H9 (cell line): ENCODE measurements around the gene PTTG2. TPM values are rescaled to one million over a fixed set of nuclear protein-coding genes. Genes with fewer than 3 reads are reported as not detected.

Source experiments
- DNase-seq: peaks from one replicate; pipeline ENCODE4 v3.0.0-alpha.2; 2017
- H2AFZ ChIP-seq: one replicate; pipeline ENCODE4 v1.6.1; 2013; ENCODE audit warnings: mild to moderate bottlenecking, low read length, control low read depth, moderate library complexity
- H2AK5ac ChIP-seq: 2 replicates; pipeline ENCODE4 v1.6.1; 2013; ENCODE audit warnings: low read length, control low read depth, mixed read lengths; ENCODE audit not compliant: insufficient read length
- H2BK120ac ChIP-seq: one replicate; pipeline ENCODE4 v1.6.1; 2013; ENCODE audit warnings: low read depth, mild to moderate bottlenecking, low read length, control low read depth, inconsistent platforms; ENCODE audit not compliant: poor library complexity, severe bottlenecking
- H2BK12ac ChIP-seq: 2 replicates; pipeline ENCODE4 v1.6.1; 2013; ENCODE audit warnings: low read length, control low read depth, mixed read lengths, low read depth; ENCODE audit not compliant: insufficient read length
- H2BK15ac ChIP-seq: 2 replicates; pipeline ENCODE4 v1.6.1; 2013; ENCODE audit warnings: low read depth, low read length, control low read depth
- H2BK20ac ChIP-seq: one replicate; pipeline ENCODE4 v1.6.1; 2013; ENCODE audit warnings: low read depth, mild to moderate bottlenecking, low read length, control low read depth, inconsistent platforms; ENCODE audit not compliant: poor library complexity, severe bottlenecking
- H2BK5ac ChIP-seq: 2 replicates; pipeline ENCODE4 v1.6.1; 2013; ENCODE audit warnings: low read length, control low read depth, mixed read lengths; ENCODE audit not compliant: insufficient read length
- H3K14ac ChIP-seq: 2 replicates; pipeline ENCODE4 v1.6.1; 2013; ENCODE audit warnings: low read length, control low read depth; ENCODE audit not compliant: insufficient read depth
- H3K18ac ChIP-seq: 2 replicates; pipeline ENCODE4 v1.6.1; 2013; ENCODE audit warnings: low read depth, mild to moderate bottlenecking, mixed read lengths, low read length, control low read depth; ENCODE audit not compliant: insufficient read length
- H3K23ac ChIP-seq: 2 replicates; pipeline ENCODE4 v1.6.1; 2013; ENCODE audit warnings: low read length, control low read depth, mixed read lengths, low read depth; ENCODE audit not compliant: insufficient read length
- H3K23me2 ChIP-seq: 2 replicates; pipeline ENCODE4 v1.6.1; 2013; ENCODE audit warnings: low read depth, mild to moderate bottlenecking, mixed read lengths, low read length, control low read depth; ENCODE audit not compliant: insufficient read length, poor library complexity, severe bottlenecking
- H3K27ac ChIP-seq: 2 replicates; pipeline ENCODE4 v1.5.1; 2013; ENCODE audit warnings: low read length, control low read depth, mixed read lengths, low read depth; ENCODE audit not compliant: insufficient read length
- H3K27me3 ChIP-seq: 2 replicates; pipeline ENCODE4 v1.6.1; 2013; ENCODE audit warnings: low read length, control low read depth, inconsistent platforms; ENCODE audit not compliant: insufficient read depth
- H3K4ac ChIP-seq: 2 replicates; pipeline ENCODE4 v1.6.1; 2013; ENCODE audit warnings: low read depth, mild to moderate bottlenecking, control low read depth, inconsistent platforms, low read length, moderate library complexity
- H3K4me1 ChIP-seq: 2 replicates; pipeline ENCODE4 v1.6.1; 2013; ENCODE audit warnings: low read length, control low read depth, inconsistent platforms; ENCODE audit not compliant: insufficient read depth
- H3K4me2 ChIP-seq: 2 replicates; pipeline ENCODE4 v1.6.1; 2013; ENCODE audit warnings: low read length, control low read depth, mixed read lengths; ENCODE audit not compliant: insufficient read length, insufficient read depth
- H3K56ac ChIP-seq: 2 replicates; pipeline ENCODE4 v1.6.1; 2013; ENCODE audit warnings: low read depth, mild to moderate bottlenecking, mixed read lengths, low read length, control low read depth; ENCODE audit not compliant: insufficient read length
- H3K79me1 ChIP-seq: 2 replicates; pipeline ENCODE4 v1.6.1; 2013; ENCODE audit warnings: low read depth, mild to moderate bottlenecking, moderate library complexity, low read length, control low read depth, inconsistent platforms; ENCODE audit not compliant: insufficient read depth, poor library complexity, severe bottlenecking
- H3K79me2 ChIP-seq: 2 replicates; pipeline ENCODE4 v1.6.1; 2013; ENCODE audit warnings: low read length, control low read depth, inconsistent platforms; ENCODE audit not compliant: insufficient read depth
- H3K9ac ChIP-seq: 2 replicates; pipeline ENCODE4 v1.6.1; 2013; ENCODE audit warnings: low read length, control low read depth, mixed read lengths; ENCODE audit not compliant: insufficient read length; ENCODE audit errors: extremely low read depth
- H3K9me3 ChIP-seq: one replicate; pipeline ENCODE4 v1.6.1; 2013; ENCODE audit warnings: low read depth, low read length, inconsistent platforms; ENCODE audit not compliant: control insufficient read depth
- H3T11ph ChIP-seq: one replicate; pipeline ENCODE4 v1.6.1; 2013; ENCODE audit warnings: mild to moderate bottlenecking, low read length, control low read depth, inconsistent platforms
- H4K20me1 ChIP-seq: one replicate; pipeline ENCODE4 v1.6.1; 2013; ENCODE audit not compliant: control insufficient read depth, insufficient read length, insufficient read depth
- H4K5ac ChIP-seq: 2 replicates; pipeline ENCODE4 v1.6.1; 2013; ENCODE audit warnings: low read depth, mild to moderate bottlenecking, mixed read lengths, low read length, control low read depth; ENCODE audit not compliant: insufficient read length
- H4K8ac ChIP-seq: replicated peaks from 2 replicates; pipeline ENCODE4 v1.6.1; 2013; ENCODE audit warnings: low read length, control low read depth, mixed read lengths, low read depth; ENCODE audit not compliant: insufficient read length
- H4K91ac ChIP-seq: 2 replicates; pipeline ENCODE4 v1.6.1; 2013; ENCODE audit warnings: low read depth, mild to moderate bottlenecking, moderate library complexity, mixed read lengths, low read length, control low read depth; ENCODE audit not compliant: insufficient read length
- H3K27ac Mint-ChIP-seq, 3 experiments: 2 replicates in 2 of 3; 3 replicates in 1 of 3; pipeline ENCODE4 v1.8.0; 2020 to 2021; ENCODE audit warnings: mixed read lengths in 3 of 3, mild to moderate bottlenecking in 1 of 3, moderate library complexity in 1 of 3
- H3K27me3 Mint-ChIP-seq: 2 replicates; pipeline ENCODE4 v1.8.0; 2021; ENCODE audit warnings: low read depth, mild to moderate bottlenecking, moderate library complexity, mixed read lengths
- H3K36me3 Mint-ChIP-seq, 3 experiments: 2 replicates in 2 of 3; 3 replicates in 1 of 3; pipeline ENCODE4 v1.8.0; 2020 to 2021; ENCODE audit warnings: low read depth in 3 of 3, mixed read lengths in 3 of 3; ENCODE audit not compliant: insufficient read depth in 1 of 3
- H3K4me1 Mint-ChIP-seq, 2 experiments: 2 replicates each; pipeline ENCODE4 v1.8.0; 2020; ENCODE audit warnings: mixed read lengths in 2 of 2
- H3K4me3 Mint-ChIP-seq, 2 experiments: 2 replicates in 1 of 2; 3 replicates in 1 of 2; pipeline ENCODE4 v1.8.0; 2020 to 2021; ENCODE audit warnings: mild to moderate bottlenecking in 2 of 2, mixed read lengths in 2 of 2, moderate library complexity in 1 of 2
- H3K9me3 Mint-ChIP-seq, 2 experiments: 2 replicates in 1 of 2; 3 replicates in 1 of 2; pipeline ENCODE4 v1.8.0; 2020; ENCODE audit warnings: mild to moderate bottlenecking in 2 of 2, mixed read lengths in 2 of 2, moderate library complexity in 1 of 2
- CTCF ChIP-seq: fragments of 200-600 bp; sonication (generic); conservative IDR thresholded peaks from 3 replicates; pipeline ENCODE4 v1.8.0; 2021; ENCODE audit warnings: antibody characterized with exemption, mild to moderate bottlenecking
- total RNA-seq: library from RNA; stranded (reverse); gene quantifications from 2 replicates; pipeline ENCODE4 v1.2.1, GENCODE V29; 2021

PTTG2 gene
- total RNA-seq, 1 experiment from 2014 or later, result not detected

- Histone ChIP-seq H3K23me2 (no peaks in the 10 kb centered on the region), H3K9me3 (no peaks in the 10 kb centered on the region), H3K14ac (no peak overlapping the region), H2AFZ (no peak overlapping the region), H3K27ac (no peak overlapping the region), H2BK12ac (no peak overlapping the region), H2BK5ac (no peak overlapping the region), H4K5ac (no peak overlapping the region), H3K23ac (no peak overlapping the region), H2BK120ac (no peak overlapping the region), H3K9ac (no peak overlapping the region), H3K27me3 (no peaks in the 10 kb centered on the region), H4K20me1 (no peaks in the 10 kb centered on the region), H2AK5ac (no peak overlapping the region), H3K56ac (no peak overlapping the region), H4K91ac (no peak overlapping the region), H3K79me2 (peaks cover 4% of the 10 kb centered on the region; the same call in 1 of the 2 replicates), H3K4me1 (peaks cover 2% of the 10 kb centered on the region; the same call in 1 of the 2 replicates), H3K4ac (no peak overlapping the region), H3K18ac (no peak overlapping the region), H2BK15ac (no peak overlapping the region), H3T11ph (no peak overlapping the region), H2BK20ac (no peak overlapping the region), H3K4me2 (no peak overlapping the region), H4K8ac (no peak overlapping the region), H3K79me1 (no peaks in the 10 kb centered on the region)
- Mint-ChIP-seq H3K4me3 (no peak overlapping the region), H3K4me1 (peaks cover 26 to 34% of the 10 kb centered on the region in 2 experiments), H3K36me3 (peaks cover 0 to 3% (median 0%) of the 10 kb centered on the region in 3 experiments; a peak in 1 of 7 replicates), H3K27me3 (no peaks in the 10 kb centered on the region), H3K27ac (no peak overlapping the region), H3K9me3 (no peaks in the 10 kb centered on the region)
- no peak for TF ChIP-seq CTCF
- DNase-seq, result no peak
These were observed 49.2 kb downstream of the PTTG2 start for GRCh38 chr4:38009421-38009820.
